Measurements from ENCODE around the gene IRX6.

DNA sequence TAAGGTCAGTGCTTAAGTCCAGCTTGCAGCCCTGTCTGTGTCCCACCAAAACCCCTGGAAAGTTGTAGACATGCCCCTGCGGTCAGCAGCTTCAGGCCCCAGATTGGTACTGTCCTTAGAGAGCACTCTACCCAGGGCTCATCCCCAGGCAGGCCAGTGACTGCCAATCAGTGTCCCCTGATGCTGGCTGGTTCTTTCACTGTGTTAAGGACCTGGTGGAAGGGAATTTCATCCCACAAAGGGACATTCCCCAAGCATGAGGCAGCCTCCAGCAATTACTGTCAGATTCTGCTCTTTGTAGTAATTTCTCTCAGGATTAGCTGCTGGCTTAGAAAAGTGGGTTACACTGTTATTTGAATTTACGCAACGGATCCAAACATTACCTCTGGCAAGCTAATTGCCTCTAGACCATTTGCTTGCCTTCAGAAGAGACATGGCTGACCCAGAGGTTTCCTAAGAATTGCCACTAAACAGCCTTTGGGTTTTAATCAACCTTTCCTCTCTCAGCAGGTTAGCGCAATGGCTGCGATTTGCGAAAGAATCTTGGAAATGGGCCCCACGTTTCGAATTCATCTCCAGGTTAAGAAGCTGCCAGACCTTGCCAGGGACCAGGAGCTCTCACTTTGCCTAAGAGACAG lies 5.9 kb downstream of the IRX6 start:
- TF ChIP-seq, protein P1, sequence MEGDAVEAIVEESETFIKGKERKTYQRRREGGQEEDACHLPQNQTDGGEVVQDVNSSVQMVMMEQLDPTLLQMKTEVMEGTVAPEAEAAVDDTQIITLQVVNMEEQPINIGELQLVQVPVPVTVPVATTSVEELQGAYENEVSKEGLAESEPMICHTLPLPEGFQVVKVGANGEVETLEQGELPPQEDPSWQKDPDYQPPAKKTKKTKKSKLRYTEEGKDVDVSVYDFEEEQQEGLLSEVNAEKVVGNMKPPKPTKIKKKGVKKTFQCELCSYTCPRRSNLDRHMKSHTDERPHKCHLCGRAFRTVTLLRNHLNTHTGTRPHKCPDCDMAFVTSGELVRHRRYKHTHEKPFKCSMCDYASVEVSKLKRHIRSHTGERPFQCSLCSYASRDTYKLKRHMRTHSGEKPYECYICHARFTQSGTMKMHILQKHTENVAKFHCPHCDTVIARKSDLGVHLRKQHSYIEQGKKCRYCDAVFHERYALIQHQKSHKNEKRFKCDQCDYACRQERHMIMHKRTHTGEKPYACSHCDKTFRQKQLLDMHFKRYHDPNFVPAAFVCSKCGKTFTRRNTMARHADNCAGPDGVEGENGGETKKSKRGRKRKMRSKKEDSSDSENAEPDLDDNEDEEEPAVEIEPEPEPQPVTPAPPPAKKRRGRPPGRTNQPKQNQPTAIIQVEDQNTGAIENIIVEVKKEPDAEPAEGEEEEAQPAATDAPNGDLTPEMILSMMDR (IDR thresholded peaks at IDR 0.05), result no peak
- TF ChIP-seq POLR2A (IDR thresholded peaks at IDR 0.05), result no peak

Measured in Peyer's patch (tissue), 4 donors.